Measurements from ENCODE around the gene LRMDA.

- TF ChIP-seq CTCF (IDR thresholded peaks at IDR 0.05): no peak
- no peak for TF ChIP-seq POLR2AphosphoS5 (IDR thresholded peaks at IDR 0.05)
These were observed 702.3 kb downstream of the LRMDA start for GRCh38 chr10:76133597-76134255.

Measured in sigmoid colon (tissue), 4 donors.